Measurements from ENCODE around the gene RAPGEF2.
A peak's percentile ranks its signal among the peaks of the same experiment; 100 is the strongest.
"Not testable (repeated sequence)": the region's sequence is repeated elsewhere in the genome, so short reads cannot be mapped to it uniquely, and the experiment has no call there.

RAPGEF2 gene

GRCh38 chr4:159102622-159103383 is at the start of gene RAPGEF2:
Gene RAPGEF2, plus strand, starts transcription at chr4:159103079. Its CDS starts 1,084 bp downstream, at chr4:159104163.
- peak; percentile 92 for DNase-seq

- DNase-seq = no peak
Measured at GRCh38 chr4:159055833-159056232, 47.0 kb upstream of the RAPGEF2 start.

DNA sequence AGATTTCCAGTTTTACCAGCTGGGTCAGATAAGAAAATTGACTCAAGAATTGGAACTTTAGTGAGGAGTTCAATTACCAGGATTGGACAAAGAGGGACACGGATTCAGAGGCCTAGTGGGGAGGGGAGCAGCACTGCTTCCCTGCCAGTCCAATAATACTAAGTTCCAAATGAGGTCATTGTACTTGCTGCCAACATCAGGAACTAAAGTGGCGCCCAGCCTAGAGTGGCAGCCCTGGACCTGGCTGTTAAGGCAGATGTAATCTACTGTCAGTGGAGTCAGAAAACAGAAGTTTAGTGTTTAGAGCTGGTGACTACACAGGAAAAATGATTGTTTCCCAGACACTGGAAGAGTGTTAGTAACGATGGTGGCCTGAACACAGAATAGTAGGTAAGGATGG is 42.7 kb upstream of the RAPGEF2 start:
- DNase-seq = no peak

- no peak for DNase-seq
Measured at GRCh38 chr4:159062381-159062780, 40.5 kb upstream of the RAPGEF2 start.

DNA sequence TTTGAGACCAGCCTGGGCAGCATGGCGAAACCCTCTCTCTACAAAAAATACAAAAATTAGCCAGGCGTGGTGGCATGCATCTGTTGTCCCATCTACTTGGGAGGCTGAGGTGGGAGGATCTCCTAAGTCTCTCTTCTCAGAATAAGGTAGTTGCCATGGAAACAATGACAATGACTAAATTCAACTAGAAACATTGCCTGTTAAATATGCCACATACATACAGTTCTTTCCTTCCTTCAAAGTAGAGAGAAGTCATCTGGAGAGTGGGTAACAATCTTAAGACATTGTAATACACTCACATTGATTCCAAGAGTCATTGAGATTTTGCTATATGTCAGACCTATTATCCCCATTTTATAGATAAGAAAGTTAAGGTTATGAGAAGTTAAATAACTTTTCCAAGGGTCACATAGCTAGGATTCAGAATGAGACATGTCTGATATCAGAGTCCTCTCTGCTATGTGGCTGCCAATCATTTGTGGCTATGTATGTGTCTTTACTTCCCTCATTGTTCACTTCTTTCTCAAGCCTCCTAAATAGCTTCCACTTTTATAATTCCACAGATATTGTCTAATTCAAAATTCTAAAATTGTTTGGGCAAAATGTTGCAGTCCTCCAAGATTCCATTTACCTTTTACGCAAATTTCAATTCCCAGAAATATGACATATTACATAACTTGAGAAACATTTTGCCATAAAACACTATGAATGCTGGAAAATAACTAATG is 37.2 kb upstream of the RAPGEF2 start:
- DNase-seq = no peak

- not testable (repeated sequence) for DNase-seq
Measured at GRCh38 chr4:159068139-159068538, 34.7 kb upstream of the RAPGEF2 start.

DNA sequence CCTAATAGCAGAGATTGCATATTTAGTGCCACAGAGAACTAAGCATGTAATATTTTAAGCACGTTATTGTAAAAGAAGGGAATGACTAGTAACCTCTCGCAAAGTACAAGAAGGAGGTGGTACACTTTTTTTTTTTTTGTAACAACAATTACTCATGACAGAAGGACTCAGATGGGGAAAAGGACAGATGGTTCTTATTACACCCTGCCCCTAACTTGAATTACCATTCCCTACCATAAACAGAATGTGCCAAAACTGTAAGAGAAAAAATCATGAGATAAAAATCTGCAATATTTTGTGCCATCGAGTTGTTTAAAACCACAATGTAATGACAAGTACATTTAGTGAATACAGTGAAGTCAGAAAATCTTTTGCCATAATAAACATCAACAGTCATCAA is 33.0 kb upstream of the RAPGEF2 start:
- DNase-seq = no peak

- DNase-seq = no peak
Measured at GRCh38 chr4:159070742-159071141, 32.1 kb upstream of the RAPGEF2 start.

DNA sequence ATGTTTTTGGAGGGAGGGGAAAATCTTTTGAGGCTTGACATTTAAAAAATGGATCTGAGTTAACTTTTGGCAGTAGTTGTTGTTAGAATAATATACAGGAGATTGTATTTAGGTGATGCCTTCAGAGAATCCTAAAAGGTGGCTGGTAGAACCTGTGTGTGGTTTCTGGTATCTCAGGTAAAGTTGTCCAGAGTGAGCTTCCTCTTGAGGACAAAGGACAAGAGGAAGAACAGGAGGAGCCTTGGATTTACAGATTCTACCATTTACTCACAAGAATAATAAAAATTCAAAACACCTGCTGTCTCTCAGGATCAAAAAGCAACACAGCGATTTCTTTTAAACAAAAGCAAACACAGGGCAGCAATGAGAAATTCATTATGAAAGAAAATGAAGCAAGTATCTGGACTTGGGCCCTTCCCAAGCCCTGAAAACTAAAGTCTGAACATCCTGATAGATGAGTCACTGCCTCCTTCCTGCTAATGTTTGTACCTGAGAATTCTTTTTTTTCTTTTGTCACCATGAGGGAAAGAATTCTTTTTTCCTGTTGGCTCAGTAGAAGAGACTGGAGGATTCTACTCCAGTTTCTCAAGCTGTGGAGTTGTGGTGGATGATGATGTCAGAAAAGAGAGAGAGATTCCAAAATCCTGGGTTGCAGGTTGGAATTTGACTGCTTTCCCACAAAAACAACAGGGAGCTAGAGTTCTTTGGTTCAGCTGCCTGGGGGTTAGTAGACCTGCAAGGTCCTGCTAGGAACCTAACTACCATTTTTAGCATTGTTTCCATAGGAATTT is 31.5 kb upstream of the RAPGEF2 start:
- DNase-seq = no peak

DNA sequence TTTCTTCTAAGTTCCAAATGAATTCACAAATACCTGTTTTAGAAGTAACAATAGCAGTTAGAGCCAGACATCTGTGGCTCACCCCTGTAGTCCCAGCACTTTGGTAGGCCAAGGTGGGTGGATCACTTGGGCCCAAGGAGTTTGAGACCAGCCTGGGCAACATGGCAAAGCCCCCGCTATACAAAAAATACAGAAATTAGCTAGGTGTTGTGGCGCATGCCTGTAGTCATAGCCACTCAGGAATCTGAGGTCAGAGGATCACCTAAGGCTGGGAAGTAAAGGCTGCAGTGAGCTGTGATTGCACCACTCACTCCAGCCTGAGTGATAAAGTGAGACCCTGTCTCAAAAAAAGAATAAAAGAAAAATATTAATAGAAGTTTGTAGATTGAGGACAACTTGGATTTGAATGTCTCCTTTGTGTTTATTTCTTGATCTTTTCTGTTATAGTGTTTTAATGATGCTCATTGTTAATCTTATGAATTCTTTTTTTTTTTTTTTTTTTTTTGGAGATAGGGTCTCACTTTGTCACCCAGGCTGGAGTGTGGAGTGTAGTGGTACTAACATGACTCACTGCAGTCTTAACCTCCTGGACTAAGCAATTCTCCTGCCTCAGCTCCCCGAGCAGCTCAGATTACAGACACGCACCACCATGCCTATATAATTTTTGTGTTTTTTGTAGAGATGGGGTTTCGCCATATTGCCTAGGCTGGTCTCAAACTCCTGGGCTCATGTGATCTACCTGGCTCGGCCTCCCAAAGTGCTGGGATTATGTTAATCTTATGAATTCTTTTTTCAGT is 30.7 kb upstream of the RAPGEF2 start:
- DNase-seq = no peak

- DNase-seq = no peak
Measured at GRCh38 chr4:159075531-159075932, 27.3 kb upstream of the RAPGEF2 start.

GRCh38 chr4:159077018-159077417 is 25.9 kb upstream of the RAPGEF2 start:
- not testable (repeated sequence) for DNase-seq

- peak; percentile 70 for DNase-seq
Measured at GRCh38 chr4:159077702-159078495, 25.0 kb upstream of the RAPGEF2 start.

GRCh38 chr4:159079074-159079473 is 23.8 kb upstream of the RAPGEF2 start:
- DNase-seq = no peak

GRCh38 chr4:159086606-159087005 is 16.3 kb upstream of the RAPGEF2 start:
- DNase-seq = no peak

DNA sequence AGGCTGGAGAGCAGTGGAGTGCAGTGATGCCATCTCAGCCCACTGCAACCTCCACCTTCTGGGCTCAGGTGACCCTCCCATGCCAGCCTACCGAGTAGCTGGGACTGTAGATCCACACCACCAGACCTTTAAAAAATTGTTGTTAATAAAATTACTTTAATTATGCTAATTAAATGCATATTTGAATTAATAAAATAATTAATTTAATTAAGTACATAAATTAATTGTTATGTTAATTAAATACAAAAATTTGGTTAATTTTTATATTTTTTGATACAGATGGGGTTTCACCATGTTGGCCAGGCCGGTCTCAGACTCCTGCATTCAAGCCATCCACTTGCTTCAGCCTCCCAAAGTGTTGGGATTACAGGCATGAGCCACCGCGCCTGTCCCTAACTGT is 12.6 kb upstream of the RAPGEF2 start:
- DNase-seq = no peak

GRCh38 chr4:159094156-159094555 is 8.7 kb upstream of the RAPGEF2 start:
- DNase-seq = not testable (repeated sequence)

DNA sequence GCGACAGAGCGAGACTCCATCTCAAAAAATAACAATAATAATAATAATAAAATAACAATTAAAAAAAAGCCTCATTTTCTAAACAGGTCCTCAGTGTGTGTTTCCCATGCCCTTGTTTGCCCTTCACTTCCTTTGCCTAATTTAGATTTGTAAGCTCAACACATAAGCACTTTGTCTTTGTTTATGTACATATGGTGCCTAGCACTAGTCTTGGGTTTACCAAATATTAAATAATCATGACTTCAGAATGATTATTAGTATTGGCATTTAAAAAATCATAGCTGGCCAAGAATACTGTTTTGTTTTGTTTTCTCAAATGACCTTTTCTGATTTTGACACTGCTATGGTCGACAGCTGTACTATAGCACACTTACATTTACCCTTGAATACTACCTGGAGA is 6.4 kb upstream of the RAPGEF2 start:
- no peak for DNase-seq

GRCh38 chr4:159097144-159097543 is 5.7 kb upstream of the RAPGEF2 start:
- no peak for DNase-seq

DNA sequence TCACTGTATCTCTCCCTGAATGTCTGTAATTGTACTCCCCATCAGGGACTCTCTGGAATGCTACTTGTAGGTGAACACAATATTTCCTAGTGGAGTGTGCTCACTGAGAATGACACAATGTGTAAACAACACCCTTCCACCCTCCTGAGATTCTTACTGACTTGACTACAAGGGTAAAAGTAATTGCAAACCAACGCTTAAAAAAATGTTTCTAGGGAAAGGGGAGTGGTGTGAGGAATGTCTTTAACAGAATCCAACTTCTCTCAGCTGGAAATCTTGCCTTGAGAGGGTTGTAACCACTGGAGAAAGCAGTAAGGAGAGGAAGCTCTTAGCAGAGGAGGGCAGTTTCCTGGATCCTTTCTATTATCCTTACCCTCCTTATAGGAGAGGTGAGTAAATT is 5.1 kb upstream of the RAPGEF2 start:
- no peak for DNase-seq

DNA sequence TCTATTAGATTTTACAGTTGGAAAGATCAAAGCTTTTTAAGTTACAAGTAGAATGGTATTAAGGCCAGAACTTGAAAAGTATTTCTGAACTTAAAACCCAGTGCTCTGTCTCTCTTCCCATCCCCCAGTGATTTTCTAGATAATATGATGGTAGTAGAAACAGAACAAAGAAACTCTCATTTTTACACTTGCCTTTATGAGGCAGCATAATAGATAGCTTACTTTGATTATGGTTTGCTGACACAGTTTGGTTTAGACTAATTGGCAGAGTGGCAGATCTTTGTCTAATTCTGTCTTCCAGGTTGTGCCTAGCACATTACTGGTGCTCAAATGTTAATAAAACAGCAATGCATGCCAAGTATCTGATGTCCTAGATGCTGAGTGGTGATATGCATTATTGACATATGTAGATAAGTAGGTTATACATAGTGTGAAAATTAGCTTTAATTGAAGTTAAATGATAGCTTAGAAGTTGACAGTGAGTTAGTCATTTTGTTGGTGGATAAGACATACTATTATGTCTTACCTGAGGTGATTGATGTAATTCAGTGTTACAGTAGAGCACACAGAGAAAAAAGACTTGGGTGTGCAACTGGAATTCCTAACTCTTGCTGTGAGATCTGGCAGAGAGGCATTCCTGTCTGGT is 4.3 kb upstream of the RAPGEF2 start:
- no peak for DNase-seq
